Measurements from ENCODE around the gene BEGAIN.

Gene BEGAIN

GRCh38 chr14:100546051-100546443, 41.2 kb downstream of the BEGAIN start:
- DNase-seq, result no peak

- DNase-seq, result no peak
Observed at GRCh38 chr14:100545359-100545758, 41.9 kb downstream of the BEGAIN start.

DNA sequence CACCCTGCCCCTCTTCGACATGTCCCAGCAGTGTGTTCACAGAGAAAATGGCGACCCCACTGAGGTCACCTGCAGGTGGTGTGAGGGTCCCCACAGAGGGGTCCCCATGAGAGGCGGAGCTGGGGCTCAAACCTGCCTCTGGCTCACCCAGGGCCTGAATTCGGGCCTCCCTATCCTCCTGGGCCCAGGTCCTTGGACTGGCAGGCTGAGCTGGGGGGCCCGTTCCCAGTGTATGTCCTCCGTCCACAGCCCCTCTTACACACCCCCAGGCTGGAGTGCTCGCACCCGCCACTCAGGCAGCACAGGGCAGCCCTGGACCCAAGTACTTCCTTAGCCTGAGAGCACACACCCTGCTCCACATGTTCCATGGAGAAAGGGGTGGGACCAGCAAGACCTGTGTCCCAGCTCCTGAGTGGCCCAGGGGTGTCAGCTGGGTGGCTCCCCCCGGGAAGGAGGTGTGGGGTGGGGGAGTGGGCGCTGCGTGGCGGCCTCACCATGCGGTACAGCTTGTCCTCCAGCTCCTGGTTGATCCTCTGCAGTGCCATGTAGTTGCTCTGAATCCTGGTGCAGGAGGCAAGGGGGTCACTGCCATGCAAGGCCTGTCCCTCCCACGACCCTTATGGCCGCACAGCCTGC, 42.6 kb downstream of the BEGAIN start:
- DNase-seq, result no peak

GRCh38 chr14:100543471-100544455, 43.5 kb downstream of the BEGAIN start:
- DNase-seq, result no peak

- no peak for DNase-seq
Observed at GRCh38 chr14:100542619-100543205, 44.5 kb downstream of the BEGAIN start.

DNA sequence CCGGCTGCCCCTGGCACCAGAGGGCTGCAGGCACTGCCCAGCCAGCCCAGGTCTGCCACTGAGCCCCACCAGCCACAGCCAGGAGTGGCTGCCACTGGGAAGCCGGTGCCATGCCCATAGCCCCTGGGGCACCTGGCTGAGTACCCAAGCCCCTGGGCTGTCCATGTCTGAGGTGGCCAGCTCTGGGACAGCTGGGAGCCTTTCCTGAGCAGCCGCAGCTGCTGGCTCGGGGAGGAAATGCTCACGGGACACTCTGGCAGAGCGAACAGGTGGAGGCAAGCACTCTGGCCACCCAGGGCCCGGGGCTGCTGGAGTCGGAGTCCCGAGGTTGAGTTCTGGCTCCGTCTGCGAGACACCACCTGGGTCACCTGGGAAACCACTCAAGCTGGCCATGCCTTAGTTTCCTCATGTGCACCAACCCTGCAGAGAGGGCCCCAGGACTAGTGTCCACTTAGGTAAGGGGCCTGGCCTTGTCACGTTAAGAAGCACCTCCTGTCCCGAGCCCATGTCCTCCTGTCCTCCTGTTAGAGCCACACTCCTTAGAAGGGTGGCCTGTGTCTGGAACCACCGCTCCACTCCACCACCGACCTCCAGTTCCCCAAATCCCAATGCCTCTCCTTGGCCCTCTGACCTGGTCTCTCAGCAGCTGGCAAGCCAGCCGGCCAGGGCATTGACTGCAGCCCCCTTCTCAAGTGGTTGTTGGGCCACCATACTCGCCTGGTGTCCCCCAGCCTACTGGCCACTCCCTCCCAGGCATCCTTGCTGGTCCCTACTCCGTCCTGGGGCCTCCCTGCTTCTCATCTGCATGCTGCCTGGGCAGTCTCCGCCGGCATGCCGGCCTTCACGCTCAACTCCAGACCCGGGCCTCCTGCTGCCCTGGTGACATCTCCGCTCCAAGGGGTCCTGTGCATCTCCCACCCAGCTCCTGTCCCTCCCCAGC, 45.3 kb downstream of the BEGAIN start:
- no peak for DNase-seq

GRCh38 chr14:100540926-100541620, 46.1 kb downstream of the BEGAIN start:
- no peak for DNase-seq

DNA sequence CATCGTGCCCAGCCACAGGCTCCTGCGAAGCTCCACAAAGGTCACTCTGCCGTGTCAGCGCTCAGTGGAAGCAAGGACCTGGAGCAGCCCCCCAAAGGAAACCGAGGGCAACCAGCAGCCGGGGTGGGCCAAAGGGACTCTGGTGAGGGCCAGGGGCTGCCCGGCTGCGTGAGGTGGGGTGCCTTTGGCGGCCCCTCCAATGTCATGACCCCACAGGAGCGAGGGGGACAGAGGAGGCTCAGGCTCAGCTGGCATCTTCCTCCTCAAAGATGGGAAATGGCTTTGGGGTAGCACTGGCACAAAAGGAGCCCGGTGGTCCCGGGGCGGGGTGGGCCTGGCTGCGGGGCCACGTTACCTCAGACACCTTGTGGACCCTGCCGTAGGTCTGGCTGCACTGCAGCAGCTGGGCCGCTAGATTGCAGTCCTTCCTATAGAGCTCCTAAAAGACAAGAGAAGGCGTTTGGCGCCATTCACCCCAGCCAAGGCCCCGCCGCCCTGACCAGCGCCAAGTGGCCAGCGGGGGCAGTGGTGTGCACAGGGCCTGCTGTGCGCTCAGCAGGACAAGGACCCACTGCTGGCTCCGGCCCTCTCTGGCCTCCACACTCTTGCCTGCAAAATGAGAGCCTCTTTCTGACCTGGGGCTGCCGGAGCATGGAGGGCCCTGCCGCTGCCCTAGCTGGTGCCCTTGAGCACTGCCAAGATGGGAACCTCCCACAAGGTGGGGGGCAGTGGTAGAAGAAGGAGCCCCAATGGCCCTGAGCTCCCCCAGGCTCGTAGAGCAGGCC, 46.9 kb downstream of the BEGAIN start:
- no peak for DNase-seq

DNA sequence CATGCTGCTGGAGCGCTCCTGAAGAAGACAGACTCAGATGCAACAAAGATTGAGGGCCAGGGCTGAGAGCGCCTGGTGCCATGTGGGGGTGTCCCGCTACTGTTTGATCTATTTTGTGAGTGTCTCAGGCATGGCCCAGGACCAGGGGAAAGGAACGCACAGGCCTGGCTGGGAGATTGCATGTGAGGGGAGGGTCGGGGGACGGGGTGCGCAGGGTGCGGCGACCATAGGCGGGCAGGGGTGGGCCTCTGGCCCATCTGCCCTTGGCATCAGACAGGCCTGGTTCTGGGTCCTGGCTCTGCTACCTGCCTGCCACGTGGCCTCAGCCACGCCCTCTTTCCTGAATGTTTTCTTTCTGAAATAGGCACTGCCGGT, 47.5 kb downstream of the BEGAIN start:
- DNase-seq, result no peak

DNA sequence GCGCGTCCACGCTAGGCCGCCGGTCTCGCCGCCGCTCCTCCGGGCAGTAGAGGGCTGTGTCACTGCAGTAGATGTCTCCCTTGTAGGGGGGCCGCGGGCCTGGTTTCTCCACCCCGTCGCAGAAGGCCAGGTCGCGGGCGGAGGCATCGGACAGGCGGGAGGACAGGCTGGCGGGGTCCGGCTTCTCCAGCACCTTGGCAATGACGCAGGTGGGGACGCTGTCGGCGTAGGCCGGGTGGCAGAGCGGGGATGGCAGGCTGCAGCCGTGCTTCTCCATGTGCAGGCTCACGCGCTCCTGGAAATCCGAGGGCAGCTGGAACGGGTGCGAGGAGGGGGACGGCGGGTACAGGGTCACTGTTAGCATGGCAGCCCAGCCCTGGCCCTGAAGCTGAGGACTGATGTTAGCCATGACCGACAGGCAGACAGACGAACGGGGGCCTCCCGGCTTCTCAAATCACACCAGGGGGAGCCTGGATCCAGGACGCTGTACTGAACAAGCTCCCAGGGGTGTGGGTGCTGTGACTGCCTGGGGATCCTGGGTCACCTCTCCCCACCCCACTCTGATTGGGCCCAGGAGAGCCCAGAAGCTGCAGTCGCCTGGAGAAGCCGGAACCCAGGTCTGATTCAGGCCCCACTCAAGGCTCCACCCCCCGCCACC, 48.1 kb downstream of the BEGAIN start:
- DNase-seq, result no peak

- no peak for DNase-seq
Observed at GRCh38 chr14:100538351-100539002, 48.7 kb downstream of the BEGAIN start.

DNA sequence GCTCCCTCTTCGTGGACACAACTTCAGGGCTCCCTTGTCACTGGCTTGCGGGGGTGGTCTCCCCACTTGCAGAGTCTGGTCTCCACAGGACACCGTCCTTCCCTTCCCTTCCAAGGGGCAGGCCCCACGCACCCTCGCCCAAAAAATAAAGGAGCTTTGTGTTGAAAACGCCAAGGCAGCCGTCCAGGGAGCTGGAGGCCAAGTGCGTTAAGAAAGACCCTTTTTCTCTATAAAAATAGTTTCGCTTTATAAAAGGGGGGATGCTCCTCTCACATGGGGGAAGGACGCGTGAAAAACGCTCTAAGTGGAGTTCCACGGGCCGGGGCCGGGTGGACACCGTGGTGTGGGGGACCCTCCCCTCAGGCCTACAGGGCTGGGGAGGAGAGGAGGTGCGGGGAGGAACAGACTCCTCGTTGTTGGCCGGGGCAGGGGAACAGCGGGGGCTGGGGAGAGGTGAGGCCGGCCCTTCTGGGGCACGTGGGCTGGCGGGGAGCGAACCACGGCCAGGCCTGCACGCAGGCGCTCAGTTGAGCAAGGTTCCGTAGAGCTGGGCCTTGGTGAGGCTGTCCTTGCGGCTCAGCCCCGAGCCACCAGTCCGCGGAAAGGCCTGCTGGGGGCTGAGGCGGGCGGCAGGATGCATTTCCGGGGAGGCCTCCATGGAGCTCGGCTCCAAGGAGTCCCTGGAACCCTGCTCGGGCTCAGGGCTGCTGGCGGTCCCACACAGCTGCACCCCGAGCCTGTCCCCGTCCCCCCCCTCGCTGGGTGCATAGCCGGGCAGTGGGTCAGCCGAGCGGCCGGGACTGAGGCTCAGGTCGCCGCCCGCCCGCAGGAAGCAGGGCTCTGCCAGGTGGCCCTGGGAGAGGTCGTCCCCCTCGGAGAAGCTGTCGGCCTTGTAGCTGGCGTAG, 49.5 kb downstream of the BEGAIN start:
- no peak for DNase-seq

GRCh38 chr14:100536721-100537445, 50.3 kb downstream of the BEGAIN start:
- no peak for DNase-seq

GRCh38 chr14:100536121-100536510, 51.1 kb downstream of the BEGAIN start:
- no peak for DNase-seq

- DNase-seq, result no peak
Observed at GRCh38 chr14:100535287-100536120, 51.7 kb downstream of the BEGAIN start.

GRCh38 chr14:100534528-100535286, 52.5 kb downstream of the BEGAIN start:
- no peak for DNase-seq

Data from bone marrow (tissue), 2 donors.